H1 (cell line): ENCODE results near the gene IQGAP3. TPM values are rescaled to one million over a fixed set of nuclear protein-coding genes. Genes with fewer than 3 reads are reported as not detected.

Source experiments
- CREB1 ChIP-seq: IDR thresholded peaks from 2 replicates; pipeline ENCODE4 v1.6.1; 2012; ENCODE audit warnings: inconsistent platforms
- HDAC2 ChIP-seq, 2 experiments: fragments of 300-600 bp in 1 of 2; sonication (generic) in 1 of 2; IDR thresholded peaks; 2 replicates each; pipeline ENCODE4 v1.6.1; 2011 to 2012; ENCODE audit warnings: low read depth in 2 of 2, low read length in 2 of 2, mild to moderate bottlenecking in 2 of 2, moderate library complexity in 2 of 2, borderline replicate concordance in 1 of 2, inconsistent platforms in 1 of 2
- JUND ChIP-seq: IDR thresholded peaks from 2 replicates; pipeline ENCODE4 v1.6.1; 2011; ENCODE audit warnings: mild to moderate bottlenecking, improper control_type of control experiment, low read length
- KDM4A ChIP-seq: IDR thresholded peaks from one replicate; pipeline ENCODE4 v1.7.1; 2012; ENCODE audit warnings: low read depth, mild to moderate bottlenecking, moderate library complexity, low read length, inconsistent platforms; ENCODE audit not compliant: severe bottlenecking
- TEAD4 ChIP-seq: IDR thresholded peaks from 2 replicates; pipeline ENCODE4 v1.6.1; 2012; ENCODE audit warnings: low read depth, low read length, inconsistent platforms, mixed read lengths
- polyA plus RNA-seq, 7 experiments: library from polyadenylated mRNA; depleted of rRNA in 3 of 7; stranded (reverse) in 5 of 7; unstranded in 2 of 7; fragments of >200 nt in 5 of 7; fragments of 200-250 nt in 2 of 7; gene quantifications; 1 replicate in 5 of 7; 2 replicates in 1 of 7; 4 replicates in 1 of 7; pipeline versions ENCODE4 v1.2.1 to v1.2.3, GENCODE V29; 2011 to 2013; ENCODE audit warnings: missing spikeins in 2 of 7, mixed read lengths in 2 of 7
- total RNA-seq: library from RNA; stranded (reverse); fragmentation: NEBNext Ultra II Directional; extraction: Animal tissue kit (Norgen Biotek cat#: 25700); gene quantifications from 2 replicates; pipeline ENCODE4 v1.2.1, GENCODE V29; 2021

The IQGAP3 gene
- total and polyA plus RNA-seq, 2 of the 8 experiments (the other 6 are each of a cell fraction or from before 2014, with no cell fraction given), result 14.6 to 22.3 TPM

DNA sequence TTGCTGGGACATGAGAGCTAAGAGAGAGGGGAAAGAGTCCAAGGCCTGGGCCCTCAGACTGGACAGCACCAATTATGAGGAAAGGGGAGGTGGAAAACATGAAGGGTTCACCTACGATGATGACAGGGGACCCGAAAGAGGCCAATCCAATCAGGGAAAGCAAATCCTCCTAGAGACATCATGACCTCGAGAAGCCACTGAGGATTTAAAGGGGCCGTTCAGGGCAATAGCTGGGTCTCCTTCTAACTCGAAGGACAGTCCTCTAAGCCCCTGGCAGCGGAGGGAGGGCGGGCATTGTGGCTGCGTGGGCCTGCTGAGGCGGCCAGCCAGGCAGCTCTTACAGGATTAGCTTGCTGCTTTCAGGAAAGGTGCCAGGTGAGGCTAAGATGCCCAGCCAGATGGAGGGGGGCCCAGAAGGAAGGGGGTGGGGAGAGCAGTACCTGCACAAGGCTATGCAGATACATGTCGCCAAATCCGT is 79.2 kb downstream of the IQGAP3 start (continued):
- no peak for TF ChIP-seq HDAC2 (IDR thresholded peaks at IDR 0.05; ENCODE audit: borderline replicate concordance in 1 of 2, low read depth in 2 of 2, low read length in 2 of 2)
- TF ChIP-seq KDM4A, result no peak
- TF ChIP-seq JUND, result no peak
- no peak for TF ChIP-seq TEAD4
- TF ChIP-seq CREB1, result no peak
